NOMO-1 treated with dmso at 0.1 percent for 144 hours (cell line): Measurements from ENCODE around the gene MGMT.

Source experiments
- DNase-seq: peaks from one replicate; lab custom pipeline; 2025; ENCODE audit not compliant: unreplicated experiment; lab: John Stamatoyannopoulos, UW

Gene MGMT

DNA sequence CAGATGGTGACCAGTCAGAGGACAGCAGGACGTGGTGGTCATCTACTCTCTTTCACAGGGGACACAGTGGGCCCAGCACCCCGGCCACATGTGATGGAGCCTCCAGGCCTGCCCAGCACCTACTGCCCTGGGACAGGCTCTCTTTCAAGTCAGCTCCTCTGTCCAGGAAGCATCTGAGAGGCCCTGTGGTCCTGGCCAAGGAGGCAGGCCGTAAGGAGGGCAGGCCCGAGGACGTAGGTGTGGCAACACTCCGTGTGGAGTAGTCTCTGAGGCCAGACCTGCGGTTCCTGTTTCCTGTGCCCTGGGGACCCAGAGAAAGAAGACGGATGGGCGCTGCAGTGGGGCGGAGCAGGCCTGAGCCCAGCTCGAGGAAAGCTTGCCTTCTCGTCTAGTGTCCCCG is 317.9 kb downstream of the MGMT start:
- DNase-seq = no peak

DNA sequence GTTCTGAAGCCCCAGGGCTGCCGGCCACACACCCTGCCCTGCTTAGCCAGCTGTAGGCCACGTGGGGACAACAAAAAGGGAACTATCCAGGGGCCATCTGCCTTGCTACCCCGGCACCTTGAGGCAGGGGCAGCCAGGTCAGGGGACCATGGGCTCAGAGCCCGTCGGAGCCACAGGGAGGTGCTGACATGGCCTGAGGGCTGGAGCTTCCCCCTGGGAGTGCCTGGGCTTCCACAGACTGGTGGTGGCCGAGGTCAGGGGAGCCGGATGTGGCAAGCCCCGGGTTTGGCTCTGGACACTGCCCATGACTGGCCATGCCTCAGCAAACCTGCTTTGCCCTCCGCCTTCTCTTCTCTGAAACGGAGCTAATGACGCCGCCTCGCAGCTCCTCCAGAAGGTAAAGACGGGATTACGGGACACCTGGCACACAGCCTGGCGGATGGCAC is 318.5 kb downstream of the MGMT start:
- DNase-seq = no peak

DNA sequence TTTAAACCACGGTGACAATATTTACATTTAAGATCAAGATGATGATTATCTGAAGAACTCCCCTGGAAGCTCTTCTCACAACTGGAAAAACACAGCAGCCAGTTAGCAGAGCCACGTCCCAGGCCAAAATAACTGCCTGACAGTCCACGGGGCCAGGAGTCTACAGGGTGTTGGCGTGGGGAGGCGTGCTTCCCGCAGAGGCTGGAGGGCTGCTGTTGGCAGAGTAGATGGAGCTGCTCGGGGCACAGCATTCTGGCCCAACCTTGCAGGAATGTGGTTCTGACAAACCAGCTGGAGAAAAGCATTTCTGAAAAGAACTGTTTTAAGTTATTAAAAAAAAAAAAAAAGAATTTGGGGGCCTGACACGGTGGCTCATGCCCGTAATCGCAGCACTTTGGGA is 319.2 kb downstream of the MGMT start:
- DNase-seq = no peak

- DNase-seq = no peak
Measured at GRCh38 chr10:129787557-129787956, 320.5 kb downstream of the MGMT start.

- no peak for DNase-seq
Measured at GRCh38 chr10:129788215-129788614, 321.2 kb downstream of the MGMT start.

- DNase-seq = no peak
Measured at GRCh38 chr10:129790715-129791446, 323.8 kb downstream of the MGMT start.

DNA sequence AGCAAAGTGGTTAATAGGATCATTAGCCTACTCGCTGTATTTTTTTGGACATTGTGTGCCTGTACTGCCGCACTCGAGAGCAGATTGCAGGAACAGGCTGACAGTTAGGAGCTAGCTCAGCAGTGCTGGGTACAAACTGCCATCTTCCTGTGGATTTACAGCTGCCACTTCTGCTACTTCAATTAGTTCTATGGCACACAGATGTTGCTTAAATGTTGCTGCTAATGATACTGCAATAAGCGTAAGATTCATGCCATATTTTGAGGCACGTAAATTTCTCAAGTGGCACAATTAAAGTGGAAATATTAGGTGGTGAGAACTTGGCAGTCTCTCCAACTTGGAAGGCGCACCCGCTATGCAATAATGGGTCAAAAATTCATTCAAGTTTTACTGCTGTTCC is 325.1 kb downstream of the MGMT start:
- no peak for DNase-seq

GRCh38 chr10:129792864-129793263 is 325.8 kb downstream of the MGMT start:
- DNase-seq = no peak

DNA sequence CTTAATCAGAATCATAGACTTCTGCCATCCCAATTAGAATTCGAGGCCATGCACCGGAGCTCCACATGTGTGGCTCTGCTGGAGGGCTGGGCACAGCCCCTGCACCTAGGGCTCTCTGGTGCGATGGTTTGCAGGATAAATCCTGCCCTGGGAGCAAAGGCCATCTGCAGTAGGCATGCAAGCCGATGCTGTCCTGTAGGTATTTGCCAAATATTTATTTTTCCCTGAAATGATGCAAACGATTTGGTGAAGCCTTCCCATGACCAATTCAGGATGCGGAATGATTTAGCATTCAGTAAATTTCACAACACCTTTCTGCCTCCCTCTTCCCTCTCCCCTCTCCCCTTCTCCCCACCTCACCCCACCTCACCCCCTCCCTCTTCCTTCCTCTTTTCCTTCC is 326.4 kb downstream of the MGMT start:
- no peak for DNase-seq

GRCh38 chr10:129793996-129794395 is 327.0 kb downstream of the MGMT start:
- no peak for DNase-seq

GRCh38 chr10:129796710-129797420 is 329.8 kb downstream of the MGMT start:
- DNase-seq = no peak

GRCh38 chr10:129799942-129800341 is 332.9 kb downstream of the MGMT start:
- DNase-seq = no peak

DNA sequence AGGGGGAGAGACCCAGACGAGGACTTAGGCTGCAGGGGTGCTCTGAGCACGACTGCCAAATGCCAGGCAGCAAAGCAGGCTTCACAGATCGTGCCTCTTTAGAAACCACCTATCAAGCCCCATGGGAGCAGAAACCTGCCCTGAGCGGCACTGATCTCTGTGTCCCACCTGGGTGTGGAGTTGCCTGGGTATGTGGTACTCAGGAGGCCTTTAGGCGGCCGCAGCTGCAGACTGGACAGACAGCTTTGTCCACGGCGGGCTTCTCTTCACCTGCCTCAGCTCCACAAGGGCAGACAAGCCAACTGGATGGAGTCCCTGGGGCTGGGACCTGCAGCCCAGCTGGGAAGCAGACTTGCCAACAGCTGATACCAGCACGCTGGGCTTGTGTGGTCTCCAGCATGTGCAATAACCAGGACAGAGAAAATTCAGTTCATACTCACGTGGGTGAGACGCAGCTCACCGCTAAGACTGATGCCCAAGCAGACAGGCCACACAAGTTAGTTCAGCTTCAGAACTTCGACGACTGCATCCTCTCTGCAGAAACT is 333.8 kb downstream of the MGMT start:
- DNase-seq = no peak

GRCh38 chr10:129807211-129807610 is 340.2 kb downstream of the MGMT start:
- no peak for DNase-seq

- DNase-seq = no peak
Measured at GRCh38 chr10:129808092-129808983, 341.3 kb downstream of the MGMT start.

DNA sequence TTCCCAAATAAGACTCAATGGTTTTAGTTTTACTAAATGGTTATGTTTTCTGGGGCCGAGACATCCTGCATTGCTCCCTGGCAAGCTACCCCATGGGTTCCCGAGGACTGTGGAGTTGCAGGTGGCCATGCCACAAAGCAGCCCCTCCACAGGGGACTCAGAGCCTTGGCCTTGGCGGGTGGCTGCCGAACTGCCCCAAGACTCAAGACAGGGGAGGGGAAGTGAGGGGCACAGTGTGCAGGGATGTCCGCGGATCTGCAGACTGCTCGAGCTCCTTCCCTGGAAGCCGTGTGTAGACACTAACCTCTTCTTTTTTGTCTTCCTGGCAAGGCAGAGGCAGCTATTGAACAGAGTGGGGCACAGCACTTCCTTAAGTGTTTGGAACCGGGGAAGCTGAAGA is 342.4 kb downstream of the MGMT start:
- no peak for DNase-seq

DNA sequence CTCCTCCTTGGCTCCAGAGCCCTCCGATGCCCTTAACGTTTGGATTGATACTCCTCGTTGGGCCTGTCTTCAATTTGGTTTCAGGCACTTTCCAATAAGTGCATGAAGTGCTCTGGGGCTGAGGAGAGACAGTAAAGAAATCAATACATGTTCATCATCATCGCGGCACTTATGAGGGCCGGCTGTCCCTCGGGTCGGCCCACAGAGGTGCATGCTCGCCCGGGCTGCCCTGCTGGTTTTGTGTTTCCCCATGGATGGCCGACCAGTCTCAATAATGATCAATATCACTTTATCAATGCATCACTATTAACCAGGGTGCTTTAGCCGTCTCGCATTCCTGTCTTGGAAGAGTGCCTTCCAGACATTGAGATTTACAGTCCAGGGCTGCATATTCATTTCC is 342.8 kb downstream of the MGMT start:
- DNase-seq = no peak

- no peak for DNase-seq
Measured at GRCh38 chr10:129811208-129811607, 344.2 kb downstream of the MGMT start.

GRCh38 chr10:129812398-129812797 is 345.4 kb downstream of the MGMT start:
- DNase-seq = no peak

DNA sequence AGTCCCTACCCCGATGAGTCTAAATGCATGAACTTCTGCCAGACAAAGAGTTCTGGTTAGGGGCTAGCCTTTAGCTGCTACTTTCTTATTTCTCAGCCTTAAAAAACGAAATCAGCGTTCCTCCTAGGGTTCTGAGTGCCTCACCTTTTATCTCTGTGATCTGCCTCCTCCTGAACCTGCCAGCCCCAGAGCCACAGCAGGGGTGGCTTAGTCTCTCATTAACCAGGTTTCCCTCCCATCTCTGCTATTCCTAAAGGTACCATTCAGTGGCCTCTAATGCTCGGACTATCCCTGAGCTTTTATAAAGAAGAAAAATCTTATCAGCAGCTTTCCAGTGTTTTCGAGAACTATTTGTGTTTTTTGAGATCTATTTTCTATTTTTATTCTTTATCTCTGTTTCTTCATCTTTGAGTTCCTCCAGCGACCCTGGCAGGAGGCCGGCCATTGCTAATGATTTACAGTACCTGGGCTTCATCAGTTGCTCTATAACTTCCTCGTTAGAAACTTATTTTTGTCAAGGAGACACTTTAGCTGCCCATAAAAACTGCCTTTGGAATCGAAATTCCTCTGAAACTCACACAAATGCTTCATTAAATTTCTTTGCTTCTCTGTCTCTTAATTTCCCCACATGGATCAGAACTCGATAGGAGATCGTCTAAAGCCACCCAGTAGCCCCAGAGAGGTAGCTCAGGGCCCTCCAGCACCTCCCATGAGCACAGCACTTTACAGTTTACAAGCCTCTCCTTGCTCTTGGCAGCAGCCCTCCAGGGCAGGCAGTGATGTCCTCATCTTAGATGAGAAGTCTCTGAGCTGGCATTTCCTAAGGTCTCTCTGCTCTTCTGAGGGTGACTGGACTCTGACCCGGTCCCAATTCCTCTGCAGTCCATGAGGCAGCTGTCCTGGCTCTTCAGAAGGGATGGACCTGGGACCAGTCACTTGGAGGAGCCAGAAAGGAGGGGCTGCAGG is 347.9 kb downstream of the MGMT start:
- DNase-seq = no peak
